CD14-positive monocyte (primary cell): ENCODE results near the gene CCDC182. TPM values are rescaled to one million over a fixed set of nuclear protein-coding genes. Genes with fewer than 3 reads are reported as not detected.

Source experiments
- DNase-seq, 3 donors: peaks; one replicate each; pipeline ENCODE4 v3.0.0-alpha.2; 2011 to 2022
- H2AFZ ChIP-seq: 2 replicates; pipeline ENCODE4 v1.6.0; 2012; ENCODE audit warnings: mild to moderate bottlenecking, low read depth, low read length, inconsistent platforms; ENCODE audit not compliant: insufficient read depth, poor library complexity, severe bottlenecking
- H3K27ac ChIP-seq, 2 donors: 1 replicate in 1 of 2; 2 replicates in 1 of 2; pipeline ENCODE4 v1.5.1; 2012 to 2013; ENCODE audit warnings: low read length in 2 of 2, control low read depth in 1 of 2, inconsistent platforms in 1 of 2, low read depth in 1 of 2, mild to moderate bottlenecking in 1 of 2
- H3K27me3 ChIP-seq, 2 donors: one replicate each; pipeline versions ENCODE4 v1.6.0 to v1.6.1; 2011 to 2013; ENCODE audit warnings: low read length in 2 of 2; ENCODE audit not compliant: control insufficient read depth in 2 of 2, insufficient read depth in 2 of 2
- H3K36me3 ChIP-seq, 2 donors: replicated peaks in 1 of 2; 1 replicate in 1 of 2; 2 replicates in 1 of 2; pipeline versions ENCODE4 v1.5.1 to v1.6.1; 2012 to 2013; ENCODE audit warnings: low read length in 2 of 2, control low read depth in 1 of 2, inconsistent platforms in 1 of 2, mild to moderate bottlenecking in 1 of 2; ENCODE audit not compliant: insufficient read depth in 2 of 2, control insufficient read depth in 1 of 2
- H3K4me1 ChIP-seq, 2 donors: 1 replicate in 1 of 2; 2 replicates in 1 of 2; pipeline versions ENCODE4 v1.5.1 to v1.6.1; 2012 to 2013; ENCODE audit warnings: low read length in 2 of 2, control low read depth in 1 of 2, inconsistent platforms in 1 of 2, mild to moderate bottlenecking in 1 of 2, moderate library complexity in 1 of 2; ENCODE audit not compliant: insufficient read depth in 2 of 2, control insufficient read depth in 1 of 2
- H3K4me2 ChIP-seq: replicated peaks from 2 replicates; pipeline ENCODE3; 2012; ENCODE audit warnings: low read length, moderate library complexity, mild to moderate bottlenecking; ENCODE audit not compliant: poor library complexity, severe bottlenecking; ENCODE audit errors: extremely low read depth
- H3K4me3 ChIP-seq, 3 experiments: fragments of 200-600 bp in 1 of 3; sonication (generic) in 1 of 3; replicated peaks in 1 of 3; 1 replicate in 2 of 3; 2 replicates in 1 of 3; pipeline ENCODE4 v1.5.1; 2011 to 2013; ENCODE audit warnings: low read length in 3 of 3, mild to moderate bottlenecking in 3 of 3, control low read depth in 2 of 3, low read depth in 2 of 3, inconsistent platforms in 1 of 3, moderate library complexity in 1 of 3
- H3K79me2 ChIP-seq: 2 replicates; pipeline ENCODE4 v1.6.0; 2012; ENCODE audit warnings: mild to moderate bottlenecking, control low read depth, inconsistent platforms, low read length, moderate library complexity; ENCODE audit not compliant: insufficient read depth
- H3K9ac ChIP-seq: 2 replicates; pipeline ENCODE4 v1.6.0; 2017; ENCODE audit warnings: low read length, mild to moderate bottlenecking; ENCODE audit not compliant: insufficient read depth, poor library complexity, severe bottlenecking
- H3K9me3 ChIP-seq, 2 donors: replicated peaks in 1 of 2; 1 replicate in 1 of 2; 2 replicates in 1 of 2; pipeline versions ENCODE4 v1.5.1 to v1.6.1; 2012 to 2013; ENCODE audit warnings: low read length in 2 of 2, control low read depth in 1 of 2; ENCODE audit not compliant: control insufficient read depth in 1 of 2, insufficient read depth in 1 of 2
- H4K20me1 ChIP-seq: 2 replicates; pipeline ENCODE4 v1.6.0; 2012; ENCODE audit warnings: mild to moderate bottlenecking, low read length, control low read depth, moderate library complexity; ENCODE audit not compliant: insufficient read depth
- H3K27ac Mint-ChIP-seq, 7 donors: one replicate each; pipeline ENCODE4 v1.8.0; 2020; ENCODE audit warnings: mild to moderate bottlenecking in 7 of 7, mixed read lengths in 7 of 7, moderate library complexity in 6 of 7, inconsistent platforms in 2 of 7
- H3K27me3 Mint-ChIP-seq, 3 donors: one replicate each; pipeline ENCODE4 v1.8.0; 2021 to 2022; ENCODE audit warnings: low read depth in 3 of 3, mild to moderate bottlenecking in 3 of 3, mixed read lengths in 3 of 3, moderate library complexity in 3 of 3, inconsistent platforms in 1 of 3
- H3K36me3 Mint-ChIP-seq, 2 donors: one replicate each; pipeline ENCODE4 v1.8.0; 2020; ENCODE audit warnings: mixed read lengths in 2 of 2, inconsistent platforms in 1 of 2, mild to moderate bottlenecking in 1 of 2
- H3K4me1 Mint-ChIP-seq: one replicate; pipeline ENCODE4 v1.8.0; 2020; ENCODE audit warnings: mild to moderate bottlenecking, mixed read lengths
- H3K4me3 Mint-ChIP-seq, 2 donors: one replicate each; pipeline ENCODE4 v1.8.0; 2020; ENCODE audit warnings: mild to moderate bottlenecking in 2 of 2, mixed read lengths in 2 of 2, moderate library complexity in 1 of 2
- H3K9me3 Mint-ChIP-seq, 7 donors: one replicate each; pipeline ENCODE4 v1.8.0; 2020 to 2022; ENCODE audit warnings: mixed read lengths in 7 of 7, mild to moderate bottlenecking in 6 of 7, moderate library complexity in 6 of 7, inconsistent platforms in 2 of 7
- CTCF ChIP-seq: fragments of 200-600 bp; IDR thresholded peaks from one replicate; pipeline ENCODE4 v1.8.0; 2022; ENCODE audit warnings: antibody characterized with exemption, mild to moderate bottlenecking
- WGBS: methylation state at CpG from one replicate; pipeline ENCODE4 v1.1.5; 2013; ENCODE audit warnings: missing lambda C conversion rate; ENCODE audit not compliant: insufficient coverage; 5-methylcytosine and 5-hydroxymethylcytosine counted together
- intact Hi-C, 2 donors: fragments of 100-400 bp; cut with micrococcal nuclease; formaldehyde crosslinking; loops; one replicate each; pipeline versions ENCODE4 v1.15.0 to v1.15.1; 2023
- polyA plus RNA-seq, 3 donors: library from polyadenylated mRNA; depleted of rRNA in 1 of 3; unstranded in 2 of 3; stranded (reverse) in 1 of 3; fragments of 300-500 nt in 2 of 3; fragments of >200 nt in 1 of 3; fragmentation: Illumina TruSeq in 2 of 3; gene quantifications; 1 replicate in 2 of 3; 2 replicates in 1 of 3; pipeline ENCODE4 v1.2.3, GENCODE V29; 2012 to 2021

The CCDC182 gene
- polyA plus RNA-seq, 3 donors: not detected

- 87% methylated on average over 5 of the region's 7 CpGs for WGBS
- H3K27me3 Mint-ChIP-seq: peaks cover 2 to 8% (median 4%) of the 10 kb centered on the region in 3 donors
These were observed 11.9 kb upstream of the CCDC182 start for GRCh38 chr17:57756951-57757350.

GRCh38 chr17:57755480-57756070, 10.5 kb upstream of the CCDC182 start:
- Histone ChIP-seq H3K27me3 (no peaks in the 10 kb centered on the region), H3K9ac (no peak overlapping the region), H3K79me2 (no peaks in the 10 kb centered on the region), H3K9me3 (no peaks in the 10 kb centered on the region), H4K20me1 (no peaks in the 10 kb centered on the region), H3K27ac (no peak overlapping the region), H3K36me3 (no peaks in the 10 kb centered on the region), H2AFZ (no peak overlapping the region), H3K4me3 (no peak overlapping the region), H3K4me2 (no peak overlapping the region), H3K4me1 (peaks cover 16% of the 10 kb centered on the region in 2 donors)
- no peaks in the 10 kb centered on the region for H3K9me3 Mint-ChIP-seq
- no peak for DNase-seq
- intact Hi-C loops: no loop called here
- no peak overlapping the region for H3K27ac Mint-ChIP-seq
- no peak overlapping the region for H3K4me3 Mint-ChIP-seq
- WGBS: 85% methylated on average over 3 of the region's 6 CpGs
- no peaks in the 10 kb centered on the region for H3K36me3 Mint-ChIP-seq
- TF ChIP-seq CTCF: no peak
- peaks cover 0 to 10% (median 0%) of the 10 kb centered on the region in 3 donors for H3K27me3 Mint-ChIP-seq
- peaks cover 16% of the 10 kb centered on the region for H3K4me1 Mint-ChIP-seq

More at GRCh38 chr17:57756951-57757350, 11.9 kb upstream of the CCDC182 start:
- no peaks in the 10 kb centered on the region for H3K36me3 Mint-ChIP-seq
- no peaks in the 10 kb centered on the region for H3K36me3 ChIP-seq
- no peaks in the 10 kb centered on the region for H3K9me3 Mint-ChIP-seq
- no peak for TF ChIP-seq CTCF
- no peak overlapping the region for H2AFZ ChIP-seq
- no peak overlapping the region for H3K4me3 Mint-ChIP-seq
- peaks cover 2 to 3% of the 10 kb centered on the region in 2 donors for H3K4me1 ChIP-seq
- H3K27ac Mint-ChIP-seq: no peak overlapping the region
- no peak overlapping the region for H3K4me2 ChIP-seq
- H3K4me3 ChIP-seq: no peak overlapping the region
- no peak overlapping the region for H3K9ac ChIP-seq
- H3K4me1 Mint-ChIP-seq: peaks cover 3% of the 10 kb centered on the region
- H4K20me1 ChIP-seq: no peaks in the 10 kb centered on the region
- no peaks in the 10 kb centered on the region for H3K9me3 ChIP-seq
- DNase-seq: no peak
- no peaks in the 10 kb centered on the region for H3K27me3 ChIP-seq
- no peak overlapping the region for H3K27ac ChIP-seq
- intact Hi-C loops: no loop called here
- H3K79me2 ChIP-seq: no peaks in the 10 kb centered on the region
